ENCODE measurements around the gene PALMD.

- no peak for TF ChIP-seq USF1 (IDR thresholded peaks at IDR 0.05)
- TF ChIP-seq YY1 (IDR thresholded peaks at IDR 0.05; ENCODE audit: low read depth) = no peak
- TF ChIP-seq REST (IDR thresholded peaks at IDR 0.05; ENCODE audit: low read depth) = no peak
- TF ChIP-seq EGR1 (IDR thresholded peaks at IDR 0.05) = no peak
- TF ChIP-seq EP300 (IDR thresholded peaks at IDR 0.05; ENCODE audit: borderline replicate concordance) = no peak
- no peak for TF ChIP-seq RAD21 (IDR thresholded peaks at IDR 0.05; ENCODE audit: low read depth)
- TF ChIP-seq MAX (IDR thresholded peaks at IDR 0.05) = no peak
- TF ChIP-seq TAF1 (IDR thresholded peaks at IDR 0.05; ENCODE audit: low read depth) = no peak
- TF ChIP-seq NFIC (IDR thresholded peaks at IDR 0.05) = no peak
- TF ChIP-seq FOXM1 (IDR thresholded peaks at IDR 0.05; ENCODE audit: borderline replicate concordance, low read depth) = no peak
- no peak for TF ChIP-seq CREB1 (IDR thresholded peaks at IDR 0.05; ENCODE audit: low read depth)
- TF ChIP-seq TCF12 (IDR thresholded peaks at IDR 0.05; ENCODE audit: low read depth) = no peak
- TF ChIP-seq CEBPB (IDR thresholded peaks at IDR 0.05) = no peak
Measured at GRCh38 chr1:99608058-99608457, 37.9 kb upstream of the PALMD start.
